GM21360 (cell line): ENCODE results near the gene CLDN2.

ENCODE experiments used
- ATAC-seq: cut with Tn5 transposase; IDR thresholded peaks from one replicate; pipeline ENCODE4 v1.9.1; 2021; ENCODE audit warnings: mild to moderate bottlenecking, moderate library complexity; ENCODE audit not compliant: unreplicated experiment

CLDN2 gene

GRCh38 chrX:106917830-106918500, 2.2 kb upstream of the CLDN2 start:
- ATAC-seq: no peak

DNA sequence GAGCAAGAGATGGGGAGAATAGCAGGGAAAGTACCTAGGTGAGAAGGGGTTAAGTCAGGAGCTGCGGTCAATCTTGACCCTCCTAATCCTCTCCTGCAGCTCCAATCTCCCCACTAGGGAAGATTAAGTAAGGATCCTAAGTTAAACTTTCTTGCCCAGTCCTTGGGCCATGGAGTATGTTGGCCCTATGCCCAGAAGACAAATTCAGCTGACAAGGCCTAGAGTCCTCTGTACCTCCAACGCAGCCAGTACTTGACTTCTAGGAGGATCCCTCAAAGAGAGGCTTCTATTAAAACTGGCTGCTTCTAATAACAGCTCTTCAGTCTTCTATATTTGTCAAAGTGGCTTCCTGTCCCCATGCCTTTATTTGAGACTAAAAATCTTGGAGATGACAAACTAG, 1.4 kb downstream of the CLDN2 start:
- ATAC-seq: no peak

- no peak for ATAC-seq
Observed at GRCh38 chrX:106927023-106927422, 6.8 kb downstream of the CLDN2 start.

GRCh38 chrX:106927700-106928099, 7.5 kb downstream of the CLDN2 start:
- no peak for ATAC-seq

- ATAC-seq: no peak
Observed at GRCh38 chrX:106928227-106928626, 8.0 kb downstream of the CLDN2 start.

DNA sequence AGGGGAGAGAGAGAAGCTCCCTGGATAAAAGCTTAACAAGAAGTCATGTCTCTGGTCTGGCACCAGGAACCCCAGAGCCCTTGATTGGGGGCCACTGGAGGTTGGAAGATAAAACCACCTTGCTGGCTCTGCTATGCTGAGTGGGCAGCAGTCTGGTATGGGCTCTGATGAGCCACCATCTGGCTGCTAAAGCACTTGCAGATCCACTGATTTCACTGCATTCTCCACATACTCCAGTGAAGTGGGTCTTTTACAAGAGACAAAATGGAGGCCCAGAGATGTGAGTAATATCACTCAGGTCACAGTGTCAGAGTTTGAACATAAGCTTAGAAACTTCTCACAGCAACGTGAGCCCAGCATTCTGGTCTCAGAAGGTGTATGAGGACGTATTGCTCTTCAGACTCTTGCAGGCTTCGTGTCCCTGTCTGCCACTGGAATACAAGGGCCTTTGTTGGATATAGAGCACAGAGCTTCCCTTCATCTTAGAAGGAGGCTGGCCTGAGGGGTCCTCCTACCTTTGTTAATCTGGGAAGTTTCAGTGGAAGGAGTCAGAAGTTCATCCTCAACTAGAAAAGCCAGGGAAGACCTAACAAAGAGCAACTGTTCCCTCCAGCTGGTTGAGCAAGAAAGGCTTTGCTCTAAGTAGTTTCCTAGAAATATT, 11.8 kb downstream of the CLDN2 start:
- no peak for ATAC-seq

DNA sequence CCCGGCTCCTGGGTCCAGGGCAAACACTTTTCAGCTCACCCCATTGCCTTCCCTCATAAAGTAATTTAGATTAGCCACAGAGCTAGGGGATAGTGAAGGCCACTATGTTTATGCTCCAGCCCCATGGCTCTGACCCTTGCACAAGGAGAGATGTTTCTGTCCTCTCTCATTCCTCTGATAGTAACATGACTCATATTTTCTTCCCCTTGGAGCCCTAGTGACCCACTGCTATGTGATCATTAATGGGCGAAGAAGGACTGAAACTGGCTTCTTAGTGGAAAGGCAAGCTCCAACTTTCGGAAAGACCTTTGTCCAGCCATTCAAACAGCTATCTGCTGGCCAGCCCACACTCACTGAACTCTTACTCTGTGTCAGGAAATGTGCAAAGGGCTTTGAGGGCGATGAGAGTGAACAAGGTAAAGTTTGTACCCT, 12.3 kb downstream of the CLDN2 start:
- no peak for ATAC-seq

GRCh38 chrX:106932960-106933537, 12.8 kb downstream of the CLDN2 start:
- ATAC-seq: no peak

GRCh38 chrX:106933538-106933961, 13.3 kb downstream of the CLDN2 start:
- ATAC-seq: no peak

DNA sequence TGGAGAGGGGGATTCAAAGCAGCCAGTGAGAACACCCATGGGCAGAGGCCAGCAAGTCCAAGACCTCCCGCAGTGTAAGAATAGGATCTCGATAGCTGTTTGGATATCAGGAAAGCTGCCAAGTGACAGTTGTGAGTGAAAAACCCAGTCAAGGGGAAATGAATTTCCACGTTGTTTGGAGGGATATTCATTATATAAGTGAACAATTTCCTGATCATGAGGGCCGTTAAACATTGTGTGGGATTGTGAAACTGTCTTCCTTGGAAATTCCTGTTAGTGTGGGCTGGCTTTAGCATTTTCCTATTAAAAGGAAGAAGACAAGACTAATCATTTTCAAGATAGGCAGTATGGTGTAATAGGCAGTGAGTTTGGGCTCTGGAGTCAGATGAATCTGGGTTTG, 15.0 kb downstream of the CLDN2 start:
- no peak for ATAC-seq

DNA sequence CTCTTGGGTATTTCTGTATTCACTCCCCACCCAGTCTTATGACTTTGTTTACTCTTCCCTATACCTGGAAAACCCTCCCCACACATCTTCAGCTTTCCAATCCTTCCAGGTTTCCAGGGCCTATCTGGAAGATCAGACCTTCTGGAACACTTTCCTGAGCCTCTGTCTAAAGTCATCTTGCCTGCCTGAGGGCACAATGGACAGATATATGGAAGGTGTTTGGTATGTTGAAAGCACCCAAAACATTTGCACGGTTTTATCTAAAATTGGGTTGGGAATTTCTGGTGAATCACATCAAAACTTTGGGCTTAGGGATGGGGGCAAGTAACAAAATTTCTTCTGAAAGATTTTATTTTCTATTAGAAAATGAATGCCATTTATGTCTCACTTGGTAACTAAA, 16.0 kb downstream of the CLDN2 start:
- ATAC-seq: no peak

GRCh38 chrX:106939566-106939965, 19.4 kb downstream of the CLDN2 start:
- no peak for ATAC-seq

DNA sequence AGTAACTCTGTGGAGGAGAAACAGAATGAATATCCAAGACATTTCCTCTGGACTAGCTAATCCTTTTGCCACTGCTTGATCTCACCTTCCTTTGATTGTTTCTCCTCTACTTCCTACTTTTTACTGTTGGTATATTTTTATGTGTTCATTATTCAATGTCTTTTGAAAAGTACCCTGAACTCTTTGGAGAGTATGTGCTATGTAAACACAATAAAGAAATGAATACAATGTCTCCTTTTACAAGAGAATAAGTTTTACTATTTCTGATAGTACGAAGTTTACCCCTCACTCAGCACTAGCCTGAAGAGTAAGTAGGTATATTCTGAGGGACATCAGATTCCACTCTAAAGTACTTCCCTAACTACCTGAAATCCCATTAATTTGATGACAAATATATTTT, 19.9 kb downstream of the CLDN2 start:
- no peak for ATAC-seq

DNA sequence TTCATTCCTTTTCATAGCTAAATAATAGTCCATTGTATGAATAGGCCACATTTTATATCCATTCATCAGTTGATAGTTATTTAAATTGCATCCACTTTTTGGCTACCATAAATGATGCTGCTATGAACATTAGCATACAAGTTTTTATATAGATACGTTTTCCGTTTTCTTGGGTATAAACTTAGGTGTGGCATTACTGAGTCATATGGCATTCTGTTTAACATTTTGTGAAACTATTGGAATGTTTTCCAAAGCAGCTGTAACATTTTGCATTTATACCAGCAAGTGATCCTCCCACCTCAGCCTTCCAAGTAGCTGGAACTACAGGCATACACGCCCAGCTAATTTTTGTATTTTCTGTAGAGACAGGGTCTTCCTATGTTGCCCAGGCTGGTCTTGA, 26.3 kb downstream of the CLDN2 start:
- ATAC-seq: no peak

DNA sequence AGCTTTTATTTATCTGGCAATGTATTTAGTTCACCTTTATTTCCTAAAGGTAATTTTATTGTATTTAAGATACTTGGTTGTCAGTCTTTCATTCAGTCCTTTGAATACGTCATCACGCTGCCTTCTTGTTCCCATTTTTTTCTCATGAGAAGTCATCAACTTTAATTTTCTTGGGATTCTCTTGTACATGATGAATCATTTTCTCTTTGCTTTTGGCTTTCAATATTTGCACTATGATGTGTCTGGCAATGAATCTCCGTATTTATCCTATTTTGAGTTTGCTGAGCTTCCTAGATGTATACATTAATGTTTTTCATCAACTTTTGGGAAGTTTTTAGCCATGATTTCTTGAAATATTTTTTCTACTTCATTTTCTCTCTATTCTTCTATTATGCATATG, 28.4 kb downstream of the CLDN2 start:
- no peak for ATAC-seq

DNA sequence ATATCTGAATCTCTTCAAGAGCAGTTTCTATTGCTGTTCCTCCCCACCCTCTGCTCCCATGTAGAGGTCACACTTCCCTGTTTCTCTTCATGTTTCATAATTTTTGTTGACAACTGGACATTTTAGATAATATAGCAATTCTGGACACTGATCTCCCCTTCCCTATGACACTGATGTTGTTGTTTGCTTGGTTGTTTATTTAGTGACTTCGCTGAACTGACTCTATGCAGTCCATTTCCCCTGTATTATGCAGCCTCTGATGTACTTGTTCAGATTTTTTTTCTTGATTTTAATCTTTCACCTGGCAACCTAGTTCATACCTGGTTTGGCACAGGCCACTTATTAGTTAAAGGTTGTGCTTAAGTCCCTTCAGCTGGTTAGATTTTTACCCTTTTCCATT, 29.2 kb downstream of the CLDN2 start:
- no peak for ATAC-seq

DNA sequence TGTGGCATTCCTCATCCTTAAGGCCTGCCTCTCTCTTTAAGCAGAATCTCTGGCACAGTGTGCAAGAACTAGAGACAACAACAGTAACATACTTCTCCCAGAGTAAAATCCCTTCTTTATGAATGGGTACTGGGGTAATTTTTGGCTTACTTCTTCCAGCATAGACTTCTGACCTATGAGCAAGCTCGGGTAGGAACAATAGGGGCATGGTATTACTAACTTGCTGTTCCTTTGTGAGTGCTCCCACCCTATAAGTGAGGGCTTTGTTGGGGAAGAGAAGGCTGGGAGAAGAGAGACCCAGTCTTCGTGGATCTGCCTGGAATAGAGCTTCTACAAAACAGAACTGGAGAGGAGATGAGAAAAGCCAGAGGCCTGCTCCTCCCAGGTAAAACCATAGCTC, 30.2 kb downstream of the CLDN2 start:
- ATAC-seq: no peak

DNA sequence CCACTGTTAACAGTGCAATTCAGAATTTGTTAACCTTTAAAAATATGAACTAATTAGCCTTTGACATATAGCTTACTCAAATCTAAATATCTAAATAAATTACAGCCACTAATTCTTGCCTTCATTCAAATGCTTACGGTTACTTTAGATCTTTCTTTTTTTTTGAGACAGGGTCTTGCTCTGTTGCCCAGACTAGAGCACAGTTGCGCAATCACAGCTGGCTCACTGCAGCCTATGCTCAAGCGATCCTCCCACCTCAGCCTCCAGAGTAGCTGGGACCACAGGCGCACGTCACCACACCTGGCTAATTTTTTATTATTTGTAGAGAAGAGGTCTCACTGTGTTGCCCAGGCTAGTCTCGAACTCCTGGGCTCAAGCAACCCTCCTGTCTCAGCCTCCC, 31.0 kb downstream of the CLDN2 start:
- no peak for ATAC-seq

DNA sequence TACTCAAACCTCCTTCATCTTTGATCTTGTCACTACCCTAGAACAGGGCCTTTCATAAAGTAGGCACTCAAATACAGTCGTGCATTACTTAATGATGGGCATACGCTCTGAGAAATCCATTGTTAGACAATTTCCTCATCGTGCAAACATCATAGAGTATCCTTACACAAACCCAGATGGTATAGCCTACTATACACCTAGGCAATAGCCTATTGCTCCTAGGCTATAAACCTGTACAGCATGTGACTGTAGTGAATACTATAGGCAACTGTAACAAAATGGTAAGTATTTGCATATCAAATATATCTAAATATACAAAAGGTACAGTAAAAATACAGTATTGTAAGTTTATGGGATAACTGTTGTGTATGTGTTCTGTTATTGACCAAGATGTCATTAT, 31.9 kb downstream of the CLDN2 start:
- ATAC-seq: no peak

DNA sequence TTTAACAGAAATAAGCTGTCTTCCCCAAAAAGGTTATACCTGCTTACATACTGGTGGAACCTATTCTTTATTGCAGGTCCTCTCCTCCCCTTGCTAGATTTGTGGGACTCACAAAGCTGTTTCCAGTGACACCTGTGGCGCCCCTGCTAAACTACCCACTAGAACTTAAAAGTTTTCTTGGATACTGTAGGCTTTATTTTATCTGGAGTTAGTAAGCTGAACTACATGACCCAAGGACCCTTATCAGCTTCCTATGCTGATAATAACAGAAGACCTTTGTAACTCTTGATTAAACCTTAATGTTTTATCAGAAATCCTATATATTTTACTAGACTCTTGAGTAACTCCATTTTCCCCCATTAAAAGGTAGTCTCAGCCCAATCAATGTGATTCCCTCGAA, 32.3 kb downstream of the CLDN2 start:
- ATAC-seq: no peak

GRCh38 chrX:106952988-106953387, 32.8 kb downstream of the CLDN2 start:
- ATAC-seq: no peak

GRCh38 chrX:106954041-106954440, 33.8 kb downstream of the CLDN2 start:
- ATAC-seq: no peak
